ENCODE data around the gene FAM83G. TPM values are rescaled to one million over a fixed set of nuclear protein-coding genes. Genes with fewer than 3 reads are reported as not detected.
"Not testable (repeated sequence)": the region's sequence is repeated elsewhere in the genome, so short reads cannot be mapped to it uniquely, and the experiment has no call there.

FAM83G gene
- total RNA-seq, 1 experiment from 2014 or later = 21.0 TPM

DNA sequence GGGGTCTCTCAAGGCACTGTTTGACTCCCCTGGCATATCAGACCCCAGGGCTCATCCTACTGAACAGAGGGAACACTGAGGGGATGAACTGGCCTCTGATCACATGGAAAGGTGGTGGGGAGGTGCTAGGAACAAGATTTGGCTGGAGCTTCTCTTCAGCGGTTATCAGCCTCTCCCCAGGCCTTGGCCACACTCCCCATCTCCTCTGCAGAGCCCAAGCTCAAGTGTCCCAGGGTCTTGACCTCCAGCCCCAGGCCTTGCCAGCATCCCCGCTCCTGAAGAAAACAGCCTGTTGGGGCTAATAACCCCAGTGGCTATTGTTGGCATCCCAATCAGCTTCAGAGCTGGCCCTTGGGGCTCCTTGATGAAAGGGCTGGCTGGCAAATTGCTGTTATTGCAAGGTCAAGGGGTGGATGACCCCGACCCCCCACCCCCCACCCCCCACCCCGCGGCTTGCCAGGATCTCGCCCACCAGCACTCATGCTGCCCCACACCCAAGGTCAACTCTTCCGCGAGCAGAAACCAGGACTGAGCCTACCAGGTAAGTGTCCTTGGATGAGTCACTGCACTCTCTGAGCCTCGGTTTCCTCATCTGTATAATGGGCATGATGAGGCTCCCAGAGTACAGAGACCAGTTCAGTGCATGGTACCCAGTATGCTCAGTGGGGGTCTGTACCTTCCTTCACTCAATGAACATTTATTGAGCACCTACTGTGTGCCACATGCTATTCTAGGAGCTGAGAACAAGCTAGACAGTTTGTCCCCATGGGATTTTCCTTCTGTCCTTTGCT lies 18.8 kb upstream of the FAM83G start:
- no peak for DNase-seq (ENCODE audit: low read depth)

GRCh38 chr17:19022747-19023146 lies 18.2 kb upstream of the FAM83G start:
- DNase-seq (ENCODE audit: low read depth) = no peak

- DNase-seq (ENCODE audit: low read depth) = no peak
These were observed 17.6 kb upstream of the FAM83G start for GRCh38 chr17:19022128-19022527.

- DNase-seq (ENCODE audit: low read depth) = no peak
These were observed 17.1 kb upstream of the FAM83G start for GRCh38 chr17:19021622-19022083.

DNA sequence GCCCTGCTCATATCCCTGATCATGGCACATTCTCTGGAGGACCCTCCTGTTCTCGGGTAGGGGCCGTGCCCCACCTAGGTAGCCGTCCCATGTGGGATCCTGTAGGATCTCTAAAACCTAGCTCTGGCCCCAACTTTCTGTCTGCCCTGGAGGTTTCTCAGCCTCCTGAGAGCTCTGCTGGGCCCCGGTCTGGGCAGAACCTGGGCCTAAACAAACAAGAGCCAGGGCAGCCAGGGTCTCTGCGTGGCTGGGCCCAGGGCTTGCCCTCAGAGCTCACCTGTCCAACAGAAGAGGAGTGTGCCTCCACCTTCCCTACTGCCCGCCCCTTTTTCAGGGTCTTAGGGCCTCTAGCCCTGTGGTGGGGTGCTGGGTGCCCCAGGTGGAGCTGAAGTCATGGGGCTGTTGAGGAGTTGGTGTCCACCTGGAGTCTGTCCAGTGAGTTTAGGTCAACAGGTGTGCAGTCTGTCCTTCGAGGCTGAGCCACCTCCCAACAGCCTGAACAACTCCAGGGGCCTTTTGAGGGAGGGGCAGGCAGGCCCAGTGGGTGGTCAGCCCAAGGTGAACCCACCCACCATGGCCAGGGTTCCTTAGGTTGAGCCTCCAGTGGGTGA lies 16.6 kb upstream of the FAM83G start:
- not testable (repeated sequence) for DNase-seq (ENCODE audit: low read depth)

DNA sequence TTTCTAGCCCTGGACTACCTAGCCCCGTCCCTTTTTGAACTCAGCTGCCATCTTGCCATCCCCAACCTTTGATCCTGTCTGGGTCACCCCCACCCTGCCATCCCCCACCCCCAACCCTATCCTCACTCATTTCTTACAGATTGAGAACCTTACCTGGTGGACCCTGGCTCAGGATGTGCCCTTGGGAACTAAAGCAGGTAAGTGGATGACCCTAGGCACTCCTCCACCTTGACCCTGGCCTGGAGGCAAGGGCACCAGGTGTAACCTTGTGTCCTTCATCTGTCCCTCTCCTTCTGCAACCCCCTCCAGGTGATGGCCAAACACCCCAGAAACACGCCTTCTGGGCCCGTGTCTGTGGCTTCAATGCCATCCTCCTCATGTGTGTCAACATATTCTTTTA lies 15.5 kb upstream of the FAM83G start:
- DNase-seq (ENCODE audit: low read depth) = no peak

DNA sequence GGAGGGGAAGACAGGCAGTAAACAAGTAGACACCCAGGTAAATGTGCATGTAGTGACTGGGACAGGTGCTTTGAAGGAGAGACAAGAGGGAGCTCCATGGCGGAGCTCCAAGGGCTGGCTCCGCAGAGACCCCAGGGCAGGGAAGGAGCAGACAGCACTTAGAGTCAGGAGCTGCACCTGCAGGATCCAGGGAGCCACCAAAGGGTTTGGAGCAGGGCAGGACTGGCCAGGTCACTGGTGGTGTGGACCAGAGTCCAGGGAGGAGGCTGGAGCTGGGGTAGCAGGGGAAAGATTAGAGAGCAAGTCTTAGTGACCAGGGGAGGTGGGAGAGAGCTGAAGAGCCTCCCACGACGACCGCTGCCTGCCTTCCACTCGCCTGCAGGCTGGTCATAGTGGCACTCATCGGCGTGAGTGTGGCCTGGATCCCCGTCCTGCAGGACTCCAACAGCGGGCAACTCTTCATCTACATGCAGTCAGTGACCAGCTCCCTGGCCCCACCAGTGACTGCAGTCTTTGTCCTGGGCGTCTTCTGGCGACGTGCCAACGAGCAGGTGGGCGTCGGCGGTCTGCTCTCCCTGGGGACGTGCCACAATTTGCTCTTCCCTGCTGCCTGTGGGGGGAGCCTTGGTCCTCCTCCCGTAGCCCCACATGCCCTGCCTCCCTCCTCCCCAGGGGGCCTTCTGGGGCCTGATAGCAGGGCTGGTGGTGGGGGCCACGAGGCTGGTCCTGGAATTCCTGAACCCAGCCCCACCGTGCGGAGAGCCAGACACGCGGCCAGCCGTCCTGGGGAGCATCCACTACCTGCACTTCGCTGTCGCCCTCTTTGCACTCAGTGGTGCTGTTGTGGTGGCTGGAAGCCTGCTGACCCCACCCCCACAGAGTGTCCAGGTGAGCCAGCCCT lies 14.7 kb upstream of the FAM83G start:
- DNase-seq (ENCODE audit: low read depth) = no peak

- no peak for DNase-seq (ENCODE audit: low read depth)
These were observed 14.0 kb upstream of the FAM83G start for GRCh38 chr17:19018600-19018950.

DNA sequence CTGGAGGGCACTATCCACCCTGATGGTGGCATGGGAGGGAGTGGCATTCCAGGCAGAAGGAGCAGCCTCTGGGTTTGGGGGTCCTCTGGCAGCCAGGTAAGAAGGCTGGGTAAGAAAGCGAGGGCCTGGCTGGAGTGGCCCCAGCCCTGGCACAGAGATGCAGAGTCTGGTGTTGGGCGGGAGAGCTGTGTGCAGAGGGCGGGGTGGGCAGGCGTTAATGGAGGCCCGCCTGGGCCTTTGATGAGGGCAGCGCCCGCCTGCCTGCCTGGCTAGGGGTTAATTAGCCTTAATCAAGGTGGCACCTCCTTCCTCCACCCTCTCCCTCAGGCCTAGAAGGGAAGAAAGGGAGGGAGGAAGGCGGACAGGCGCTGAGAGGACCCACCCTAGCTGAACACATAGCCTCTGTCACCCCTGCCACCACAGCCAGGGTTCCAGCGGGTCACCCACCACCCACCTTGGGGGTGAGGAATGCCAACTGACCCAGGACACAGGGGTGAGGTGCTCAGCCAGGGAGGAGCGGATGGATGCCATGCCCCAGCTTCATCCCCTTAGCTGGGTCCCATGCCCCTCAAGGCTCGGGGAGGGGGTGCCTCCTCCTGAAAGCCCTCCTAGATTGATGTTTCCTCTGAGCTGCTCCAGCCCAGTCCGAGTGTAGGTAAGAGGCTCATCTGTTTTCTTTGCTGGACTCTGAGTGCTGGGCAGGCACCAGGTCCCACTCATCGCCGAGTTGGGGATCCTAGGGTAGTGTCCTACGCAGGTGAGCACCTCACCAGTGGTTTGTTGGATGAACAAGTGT lies 13.4 kb upstream of the FAM83G start:
- DNase-seq (ENCODE audit: low read depth) = no peak

- DNase-seq (ENCODE audit: low read depth) = no peak
These were observed 12.8 kb upstream of the FAM83G start for GRCh38 chr17:19017401-19017800.

DNA sequence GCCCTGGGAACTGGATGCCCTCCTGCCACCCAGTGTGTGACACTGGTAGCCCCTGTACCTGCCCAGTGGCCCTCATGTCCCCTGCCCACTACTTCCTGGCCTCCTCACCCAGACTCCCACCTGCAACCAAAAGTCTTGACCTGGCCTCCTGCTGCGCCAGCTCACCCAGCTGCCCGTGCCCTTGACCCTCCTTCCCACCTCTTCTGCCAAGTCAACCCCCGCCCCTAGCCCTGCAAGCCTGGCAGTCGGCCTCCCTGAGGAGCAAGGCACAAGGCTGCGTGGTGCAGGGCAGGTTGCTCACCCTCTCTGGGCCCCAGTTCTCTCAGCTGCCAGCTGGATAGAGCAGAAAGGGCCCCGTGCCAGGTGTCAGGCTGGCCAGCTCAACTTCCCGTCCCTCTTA lies 12.3 kb upstream of the FAM83G start:
- DNase-seq (ENCODE audit: low read depth) = no peak

GRCh38 chr17:19016297-19016696 lies 11.7 kb upstream of the FAM83G start:
- no peak for DNase-seq (ENCODE audit: low read depth)

DNA sequence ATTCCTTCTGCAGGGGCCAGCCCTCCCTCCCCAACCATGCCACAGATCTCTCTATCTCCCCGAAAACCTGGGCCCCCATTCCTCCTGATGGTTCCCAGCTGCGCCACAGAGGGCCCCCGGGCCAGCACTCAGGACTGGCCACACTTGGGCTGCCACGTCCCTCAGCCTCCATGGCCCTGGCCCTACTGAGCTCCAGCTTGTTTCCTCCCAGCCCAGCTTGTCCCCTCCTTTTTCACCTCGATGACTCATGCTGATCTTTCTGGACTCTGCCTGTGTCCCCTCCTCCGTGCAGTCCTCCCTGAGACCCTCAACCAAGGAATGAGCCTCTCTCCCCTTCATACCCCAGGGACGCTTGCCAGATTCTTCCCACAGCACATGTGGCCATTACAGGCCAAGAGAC lies 10.9 kb upstream of the FAM83G start:
- DNase-seq (ENCODE audit: low read depth) = no peak

GRCh38 chr17:19014628-19015215 lies 10.2 kb upstream of the FAM83G start:
- no peak for DNase-seq (ENCODE audit: low read depth)

GRCh38 chr17:19013806-19014627 lies 9.5 kb upstream of the FAM83G start:
- DNase-seq (ENCODE audit: low read depth) = no peak

- DNase-seq (ENCODE audit: low read depth) = no peak
These were observed 8.7 kb upstream of the FAM83G start for GRCh38 chr17:19013226-19013625.

GRCh38 chr17:19012171-19013080 lies 7.9 kb upstream of the FAM83G start:
- no peak for DNase-seq (ENCODE audit: low read depth)

- no peak for DNase-seq (ENCODE audit: low read depth)
These were observed 7.0 kb upstream of the FAM83G start for GRCh38 chr17:19011581-19011980.
